ENCODE measurements around the gene PFDN6. TPM values are rescaled to one million over a fixed set of nuclear protein-coding genes. Genes with fewer than 3 reads are reported as not detected.

PFDN6 gene
- total and polyA plus RNA-seq, 2 of the 13 experiments (the other 11 are each of a cell fraction or from before 2014, with no cell fraction given), result 75.5 to 87.0 TPM

- TF ChIP-seq ZSCAN5A (CRISPR knock-in tag; IDR thresholded peaks at IDR 0.05; ENCODE audit: borderline replicate concordance) (peak; percentile 77; the same call in 1 of the 2 replicates), MYNN (CRISPR knock-in tag; IDR thresholded peaks at IDR 0.05; ENCODE audit: low read depth) (no peak; the same call in 1 of the 2 replicates), GFI1 (CRISPR knock-in tag; IDR thresholded peaks at IDR 0.05; ENCODE audit: borderline replicate concordance) (no peak; the same call in 1 of the 2 replicates), SIN3A (IDR thresholded peaks at IDR 0.05; ENCODE audit: borderline replicate concordance, low read depth, low read length) (peak; percentile 61; the same call in 1 of the 2 replicates), E2F1 (CRISPR knock-in tag; IDR thresholded peaks at IDR 0.05) (no peak; the same call in 1 of the 2 replicates), ERF (CRISPR knock-in tag; IDR thresholded peaks at IDR 0.05) (peak; percentile 79), XBP1 (CRISPR knock-in tag; IDR thresholded peaks at IDR 0.05) (peak; percentile 79; the same call in 1 of the 2 replicates), CBX1 (IDR thresholded peaks at IDR 0.05; ENCODE audit: low read depth) (peak; percentile 23), ASH2L (IDR thresholded peaks at IDR 0.05; ENCODE audit: insufficient read length, low read depth, low read length) (peak; percentile 85), TEAD3 (CRISPR knock-in tag; optimal IDR thresholded peaks at IDR 0.05; ENCODE audit: borderline replicate concordance) (peak; percentile 42), TBX2 (CRISPR knock-in tag; IDR thresholded peaks at IDR 0.05; ENCODE audit: borderline replicate concordance) (peak; percentile 83; the same call in 1 of the 2 replicates), MED8 (CRISPR knock-in tag; IDR thresholded peaks at IDR 0.05; ENCODE audit: insufficient replicate concordance) (peak; percentile 18), ZNF20 (CRISPR knock-in tag; IDR thresholded peaks at IDR 0.05) (no peak), CENPBD1 (CRISPR knock-in tag; IDR thresholded peaks at IDR 0.05; ENCODE audit: borderline replicate concordance, low read depth) (no peak), GABPB1 (CRISPR knock-in tag; IDR thresholded peaks at IDR 0.05) (peak; percentile 88), ZNF343 (CRISPR knock-in tag; IDR thresholded peaks at IDR 0.05) (peak; percentile 70; the same call in 1 of the 2 replicates), PHF8 (CRISPR knock-in tag; IDR thresholded peaks at IDR 0.05) (peak; percentile 96), ZNF850 (CRISPR knock-in tag; conservative IDR thresholded peaks at IDR 0.05) (no peak), ATF6 (CRISPR knock-in tag; conservative IDR thresholded peaks at IDR 0.05) (no peak)
Measured at GRCh38 chr6:33248932-33249731, 40.3 kb upstream of the PFDN6 start (continued).
